Temporal lobe (tissue), 2 donors: ENCODE results near the gene POLK. TPM values are rescaled to one million over a fixed set of nuclear protein-coding genes. Genes with fewer than 3 reads are reported as not detected.

Experiments used
- small RNA-seq: library from RNA; depleted of rRNA; stranded (forward); fragments of <200 nt; gene quantifications from one replicate; pipeline ENCODE3, GENCODE V24; 2014; ENCODE audit warnings: low replicate concordance
- total RNA-seq: library from RNA; depleted of rRNA; stranded (reverse); fragments of >200 nt; gene quantifications from one replicate; pipeline ENCODE4 v1.2.3, GENCODE V29; 2014

The POLK gene
- total RNA-seq, 1 donor from 2014 or later, result 43.3 TPM

Small RNAs within 50 kb of the gene (small RNA-seq; reads per million reads assigned to genes)
- not detected for gene RNU7-175P

Other genes with a start within 250 kb of the POLK start
- gene HMGCR, start 174.7 kb upstream of the POLK start, total RNA-seq, result 309 TPM
- 46.2 TPM for gene CERT1, start 262 bp upstream of the POLK start, total RNA-seq
- 0.98 TPM for gene ANKDD1B, start 99.6 kb downstream of the POLK start, total RNA-seq
- 7.1 TPM for gene POC5, start 205.5 kb downstream of the POLK start, total RNA-seq